GM12801 (cell line): ENCODE results near the gene AKR1C4.

ENCODE experiments used
- TF ChIP-seq, protein P1 (sequence below): IDR thresholded peaks from one replicate; pipeline ENCODE4 v1.5.1; 2011; ENCODE audit warnings: control low read depth; ENCODE audit not compliant: insufficient read length; ENCODE audit errors: extremely low read depth

Gene AKR1C4

GRCh38 chr10:5266351-5266750 lies 69.7 kb downstream of the AKR1C4 start:
- TF ChIP-seq, protein P1, sequence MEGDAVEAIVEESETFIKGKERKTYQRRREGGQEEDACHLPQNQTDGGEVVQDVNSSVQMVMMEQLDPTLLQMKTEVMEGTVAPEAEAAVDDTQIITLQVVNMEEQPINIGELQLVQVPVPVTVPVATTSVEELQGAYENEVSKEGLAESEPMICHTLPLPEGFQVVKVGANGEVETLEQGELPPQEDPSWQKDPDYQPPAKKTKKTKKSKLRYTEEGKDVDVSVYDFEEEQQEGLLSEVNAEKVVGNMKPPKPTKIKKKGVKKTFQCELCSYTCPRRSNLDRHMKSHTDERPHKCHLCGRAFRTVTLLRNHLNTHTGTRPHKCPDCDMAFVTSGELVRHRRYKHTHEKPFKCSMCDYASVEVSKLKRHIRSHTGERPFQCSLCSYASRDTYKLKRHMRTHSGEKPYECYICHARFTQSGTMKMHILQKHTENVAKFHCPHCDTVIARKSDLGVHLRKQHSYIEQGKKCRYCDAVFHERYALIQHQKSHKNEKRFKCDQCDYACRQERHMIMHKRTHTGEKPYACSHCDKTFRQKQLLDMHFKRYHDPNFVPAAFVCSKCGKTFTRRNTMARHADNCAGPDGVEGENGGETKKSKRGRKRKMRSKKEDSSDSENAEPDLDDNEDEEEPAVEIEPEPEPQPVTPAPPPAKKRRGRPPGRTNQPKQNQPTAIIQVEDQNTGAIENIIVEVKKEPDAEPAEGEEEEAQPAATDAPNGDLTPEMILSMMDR, result no peak

GRCh38 chr10:5266804-5267203 lies 70.2 kb downstream of the AKR1C4 start:
- TF ChIP-seq, protein P1, result no peak

DNA sequence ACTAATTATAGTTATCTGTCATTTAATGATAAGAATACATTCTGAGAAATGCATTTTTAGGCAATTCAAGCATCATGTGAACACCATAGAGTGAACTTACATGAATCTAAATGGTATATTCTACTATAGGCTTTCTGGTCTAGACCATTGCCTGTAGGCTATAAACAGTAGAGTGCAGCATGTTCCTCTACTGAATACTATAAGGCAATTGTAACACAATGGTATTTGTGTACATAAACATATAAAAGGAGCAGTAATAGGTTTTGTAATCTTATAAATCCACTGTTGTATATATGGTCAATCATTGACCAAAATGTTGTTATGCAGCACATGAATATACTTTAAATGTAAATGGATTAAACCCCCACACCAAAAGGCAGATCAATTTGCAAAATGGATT lies 71.6 kb downstream of the AKR1C4 start:
- TF ChIP-seq, protein P1, result no peak
